GM18526 (cell line): Measurements from ENCODE around the gene HES5.

Experiments used
- POLR2A ChIP-seq: IDR thresholded peaks from 3 replicates; pipeline ENCODE4 v1.6.1; 2011; ENCODE audit not compliant: insufficient read length; ENCODE audit errors: extremely low read depth

HES5 gene, protein sequence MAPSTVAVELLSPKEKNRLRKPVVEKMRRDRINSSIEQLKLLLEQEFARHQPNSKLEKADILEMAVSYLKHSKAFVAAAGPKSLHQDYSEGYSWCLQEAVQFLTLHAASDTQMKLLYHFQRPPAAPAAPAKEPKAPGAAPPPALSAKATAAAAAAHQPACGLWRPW

DNA sequence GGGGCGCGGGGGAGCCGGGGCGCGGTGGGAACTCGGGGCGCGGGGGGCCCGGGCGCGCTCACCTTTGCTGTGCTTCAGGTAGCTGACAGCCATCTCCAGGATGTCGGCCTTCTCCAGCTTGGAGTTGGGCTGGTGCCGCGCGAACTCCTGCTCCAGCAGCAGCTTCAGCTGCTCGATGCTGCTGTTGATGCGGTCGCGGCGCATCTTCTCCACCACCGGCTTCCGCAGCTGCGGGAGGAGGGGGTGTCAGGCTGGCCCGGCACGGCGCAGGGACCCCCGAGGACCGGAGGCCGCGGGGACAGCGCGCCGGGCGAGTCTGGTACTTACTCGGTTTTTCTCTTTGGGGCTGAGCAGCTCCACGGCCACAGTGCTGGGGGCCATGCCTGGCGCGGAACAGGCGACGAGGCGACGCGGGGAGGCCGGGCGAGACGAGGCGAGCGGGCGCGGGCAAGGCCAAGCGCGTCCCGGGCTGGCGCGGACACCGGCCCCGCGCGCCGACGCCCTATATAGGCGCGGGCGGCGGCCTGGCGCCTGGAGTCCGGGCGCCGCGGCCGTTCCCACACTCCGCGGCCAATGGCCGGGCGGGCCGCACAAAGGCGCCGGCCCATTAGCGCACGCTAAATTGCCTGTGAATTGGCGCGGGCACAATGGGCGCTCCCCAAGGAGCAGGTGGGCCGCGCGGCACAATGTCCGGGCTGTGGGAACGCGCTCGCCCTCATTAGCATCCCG is at the start of gene HES5:
TSS of gene HES5 (minus strand) at position 480 of the 729 bp plus-strand sequence. CDS start at position 381, 99 bp downstream.
- no peak for TF ChIP-seq POLR2A

DNA sequence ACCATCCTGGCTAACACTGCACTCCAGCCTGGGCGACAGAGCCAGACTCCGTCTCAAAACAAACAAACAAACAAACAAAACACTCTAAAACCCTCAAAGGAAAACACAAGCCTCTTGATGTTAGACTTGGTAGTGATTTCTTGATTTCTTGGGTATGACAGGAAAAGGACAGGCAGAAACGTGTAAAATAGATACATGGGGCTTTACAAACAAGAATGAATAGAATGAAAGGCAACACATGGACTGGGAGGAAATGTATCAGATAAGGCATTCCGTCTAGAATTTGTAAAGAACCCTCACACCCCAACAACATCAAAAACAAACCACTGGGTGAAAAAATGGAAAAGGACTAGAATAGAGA is 48.7 kb upstream of the HES5 start:
- TF ChIP-seq POLR2A = no peak

- peak; percentile 31 for TF ChIP-seq POLR2A
Observed at GRCh38 chr1:2577565-2578075, 47.6 kb upstream of the HES5 start.

GRCh38 chr1:2575801-2576663 is 46.0 kb upstream of the HES5 start:
- TF ChIP-seq POLR2A = no peak

DNA sequence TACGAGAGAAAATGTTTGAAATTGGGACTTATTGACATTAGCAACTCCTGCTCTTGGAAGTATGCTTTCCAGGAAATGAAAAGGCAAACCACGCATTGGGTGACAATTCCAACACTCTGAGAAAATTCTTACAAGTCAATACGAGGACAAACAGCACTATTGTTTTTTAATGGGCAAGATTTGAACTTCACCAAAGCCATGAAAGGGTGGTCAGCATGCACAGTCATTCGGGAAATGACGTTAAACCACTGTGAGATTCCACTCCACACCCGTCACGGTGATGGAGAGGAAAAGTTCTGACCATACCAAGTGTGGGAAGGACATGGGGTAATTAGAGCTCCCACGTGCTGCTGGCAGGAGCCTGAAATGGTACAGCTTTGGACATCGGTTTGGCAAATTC is 44.3 kb upstream of the HES5 start:
- no peak for TF ChIP-seq POLR2A

GRCh38 chr1:2573250-2573920 is 43.3 kb upstream of the HES5 start:
- TF ChIP-seq POLR2A = no peak

DNA sequence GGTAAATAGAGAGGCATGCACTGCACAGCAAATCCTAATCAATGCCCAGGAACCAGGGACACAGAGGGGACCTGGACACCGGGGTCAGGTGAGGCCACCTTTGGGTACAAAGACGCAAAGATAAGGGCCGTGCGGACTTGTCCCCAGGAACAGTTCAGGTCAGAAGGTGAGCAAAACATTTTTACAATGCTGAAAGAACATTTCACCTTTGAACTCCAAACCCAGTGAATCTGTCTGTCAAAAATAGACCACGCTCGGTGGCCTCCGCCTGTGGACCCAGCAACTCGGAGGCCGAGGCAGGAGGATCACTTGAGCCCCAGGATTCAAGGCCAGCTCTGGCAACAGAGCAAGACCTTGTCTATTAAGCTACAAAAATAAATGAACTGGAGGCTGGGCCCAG is 41.3 kb upstream of the HES5 start:
- TF ChIP-seq POLR2A = no peak

DNA sequence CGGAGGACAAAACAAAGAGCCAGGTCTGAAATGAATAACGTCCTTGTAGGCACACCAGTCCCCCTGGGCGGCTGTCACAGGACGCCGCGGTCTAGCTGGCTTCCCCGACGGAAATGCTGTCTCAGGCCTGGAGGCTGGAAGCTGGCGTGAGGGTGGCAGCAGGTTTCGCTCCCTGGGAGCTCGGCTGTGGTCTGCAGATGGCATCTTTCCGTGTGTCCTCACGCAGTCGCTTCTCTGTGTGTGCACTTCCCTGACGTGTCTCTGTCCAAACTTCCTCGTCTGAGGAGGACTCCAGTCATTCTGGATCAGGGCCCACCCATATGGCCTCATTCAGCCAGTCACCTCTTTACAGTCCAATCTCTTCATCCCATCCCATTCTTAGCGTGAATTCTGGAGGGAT is 40.3 kb upstream of the HES5 start:
- no peak for TF ChIP-seq POLR2A

DNA sequence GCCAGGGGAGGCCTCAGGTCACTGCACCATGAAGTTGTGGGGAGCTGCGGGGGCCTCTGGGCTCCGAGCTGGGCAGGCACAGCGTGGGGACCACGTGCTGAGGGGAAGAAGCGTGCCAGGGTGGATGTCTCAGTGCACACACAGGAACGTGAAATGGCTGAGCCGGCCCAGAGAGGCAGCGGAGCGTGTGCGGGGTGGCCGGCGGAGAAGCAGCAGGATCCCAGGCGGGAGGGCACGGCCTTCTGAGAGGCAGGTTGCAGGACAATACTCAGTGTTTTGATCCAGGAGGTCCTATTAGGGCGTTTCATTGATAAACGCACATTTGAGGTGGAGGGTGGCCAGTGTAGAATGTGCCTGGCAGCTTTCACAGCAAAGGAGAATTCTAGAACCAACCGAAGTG is 39.0 kb upstream of the HES5 start:
- no peak for TF ChIP-seq POLR2A

- TF ChIP-seq POLR2A = no peak
Observed at GRCh38 chr1:2567083-2567679, 37.1 kb upstream of the HES5 start.

GRCh38 chr1:2566101-2567045 is 36.3 kb upstream of the HES5 start:
- no peak for TF ChIP-seq POLR2A

DNA sequence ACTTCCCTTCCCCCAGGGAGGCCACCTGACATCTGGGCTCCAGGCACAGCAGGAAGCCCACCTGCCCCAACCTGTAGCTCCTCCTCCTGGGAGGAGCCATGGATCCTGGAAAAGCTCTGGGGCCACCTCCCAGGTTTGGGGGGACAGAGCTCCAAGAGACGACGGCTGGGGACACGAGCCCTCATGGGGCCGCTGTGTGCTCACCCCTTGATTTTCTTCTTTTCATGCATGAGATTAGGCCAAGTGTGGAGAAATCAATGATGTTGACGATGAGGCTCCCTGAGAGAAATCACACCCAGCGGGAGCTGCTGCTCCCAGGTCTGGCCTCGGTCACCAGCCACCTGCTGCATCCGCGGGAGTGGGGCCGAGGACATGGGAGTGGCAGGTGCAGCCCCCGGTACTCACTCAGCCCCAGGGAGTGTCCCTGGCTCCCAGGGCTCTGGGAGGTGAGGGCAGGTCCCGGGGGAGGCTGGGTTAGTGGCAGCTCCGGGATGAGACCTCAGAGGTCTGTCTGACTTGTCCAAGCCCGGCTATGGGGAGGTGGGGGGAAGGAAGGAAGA is 34.8 kb upstream of the HES5 start:
- TF ChIP-seq POLR2A = peak; percentile 3

- TF ChIP-seq POLR2A = no peak
Observed at GRCh38 chr1:2564006-2564814, 34.1 kb upstream of the HES5 start.
